Thymus (tissue), 11 donors: ENCODE measurements around the gene AGRP. TPM values are rescaled to one million over a fixed set of nuclear protein-coding genes. Genes with fewer than 3 reads are reported as not detected.
A peak's percentile ranks its signal among the peaks of the same experiment; 100 is the strongest.

Experiments used
- DNase-seq, 9 donors: peaks; one replicate each; pipeline ENCODE4 v3.0.0-alpha.2; 2013; ENCODE audit warnings: low spot score in 9 of 9, low read depth in 6 of 9, missing footprints in 1 of 9
- H3K27ac ChIP-seq, 2 donors: one replicate each; pipeline ENCODE4 v1.5.1; 2013; ENCODE audit warnings: control low read depth in 1 of 2, low read depth in 1 of 2, low read length in 1 of 2, mild to moderate bottlenecking in 1 of 2, moderate library complexity in 1 of 2
- H3K27me3 ChIP-seq, 2 donors: one replicate each; pipeline ENCODE4 v1.5.1; 2013; ENCODE audit warnings: low read length in 1 of 2; ENCODE audit not compliant: control insufficient read depth in 2 of 2, insufficient read depth in 1 of 2
- H3K36me3 ChIP-seq, 2 donors: one replicate each; pipeline ENCODE4 v1.5.1; 2013; ENCODE audit warnings: low read length in 1 of 2, mild to moderate bottlenecking in 1 of 2, moderate library complexity in 1 of 2; ENCODE audit not compliant: control insufficient read depth in 2 of 2, insufficient read depth in 2 of 2
- H3K4me1 ChIP-seq, 2 donors: one replicate each; pipeline ENCODE4 v1.5.1; 2013; ENCODE audit warnings: low read length in 2 of 2; ENCODE audit not compliant: control insufficient read depth in 2 of 2, insufficient read depth in 2 of 2
- H3K4me3 ChIP-seq, 2 donors: one replicate each; pipeline ENCODE4 v1.5.1; 2013; ENCODE audit warnings: low read length in 2 of 2, control low read depth in 1 of 2, mild to moderate bottlenecking in 1 of 2
- H3K9me3 ChIP-seq, 2 donors: one replicate each; pipeline ENCODE4 v1.5.1; 2013; ENCODE audit warnings: low read length in 1 of 2, mild to moderate bottlenecking in 1 of 2; ENCODE audit not compliant: control insufficient read depth in 2 of 2, insufficient read depth in 1 of 2
- WGBS: extraction: QIAGEN DNeasy Blood & Tissue Kit; methylation state at CpG from one replicate; pipeline ENCODE4 v1.1.7; 2013; 5-methylcytosine and 5-hydroxymethylcytosine counted together
- polyA plus RNA-seq: library from polyadenylated mRNA; stranded (reverse); fragments of 200-250 nt; gene quantifications from one replicate; pipeline ENCODE4 v1.2.3, GENCODE V29; 2013
- total RNA-seq: library from RNA; stranded (reverse); fragments of 120-200 nt; gene quantifications from one replicate; pipeline ENCODE4 v1.2.4, GENCODE V29; 2013
- donor health status: healthy.

The AGRP gene
- total and polyA plus RNA-seq, 2 donors, result 0.09 to 0.87 TPM

GRCh38 chr16:67451704-67452435, 31.5 kb downstream of the AGRP start:
- Histone ChIP-seq H3K4me1 (peaks cover 0 to 3% of the 10 kb centered on the region in 2 donors), H3K36me3 (peaks cover 29 to 51% of the 10 kb centered on the region in 2 donors), H3K27ac (no peak overlapping the region), H3K9me3 (no peaks in the 10 kb centered on the region), H3K27me3 (no peaks in the 10 kb centered on the region), H3K4me3 (no peak overlapping the region)
- WGBS, result 94% methylated on average over 2 of the region's 2 CpGs
- no peak for DNase-seq

GRCh38 chr16:67451061-67451703, 32.2 kb downstream of the AGRP start:
- H3K4me3 ChIP-seq, result no peak overlapping the region
- 97% methylated on average over 12 of the region's 12 CpGs for WGBS
- no peaks in the 10 kb centered on the region for H3K27me3 ChIP-seq
- H3K27ac ChIP-seq, result no peak overlapping the region
- H3K36me3 ChIP-seq, result peaks cover 32 to 51% of the 10 kb centered on the region in 2 donors
- no peaks in the 10 kb centered on the region for H3K4me1 ChIP-seq
- no peak for DNase-seq
- no peaks in the 10 kb centered on the region for H3K9me3 ChIP-seq

GRCh38 chr16:67449739-67450138, 33.6 kb downstream of the AGRP start:
- no peaks in the 10 kb centered on the region for H3K9me3 ChIP-seq
- no peaks in the 10 kb centered on the region for H3K4me1 ChIP-seq
- H3K27ac ChIP-seq, result no peak overlapping the region
- H3K36me3 ChIP-seq, result peaks cover 32 to 55% of the 10 kb centered on the region in 2 donors
- H3K27me3 ChIP-seq, result no peaks in the 10 kb centered on the region
- DNase-seq, result no peak
- H3K4me3 ChIP-seq, result no peak overlapping the region
- WGBS, result 97% methylated on average over 3 of the region's 3 CpGs

- Histone ChIP-seq H3K9me3 (no peaks in the 10 kb centered on the region), H3K4me3 (no peak overlapping the region), H3K4me1 (no peaks in the 10 kb centered on the region), H3K27me3 (no peaks in the 10 kb centered on the region), H3K27ac (no peak overlapping the region), H3K36me3 (peaks cover 35 to 60% of the 10 kb centered on the region in 2 donors)
- 95% methylated on average over 2 of the region's 2 CpGs for WGBS
- DNase-seq, result no peak
Measured at GRCh38 chr16:67449336-67449735, 34.0 kb downstream of the AGRP start.

GRCh38 chr16:67448580-67448979, 34.8 kb downstream of the AGRP start:
- DNase-seq, result no peak
- H3K9me3 ChIP-seq, result no peaks in the 10 kb centered on the region
- no peaks in the 10 kb centered on the region for H3K4me1 ChIP-seq
- H3K27ac ChIP-seq, result no peak overlapping the region
- WGBS, result 98% methylated on average over 5 of the region's 5 CpGs
- peaks cover 37 to 67% of the 10 kb centered on the region in 2 donors for H3K36me3 ChIP-seq
- H3K4me3 ChIP-seq, result no peak overlapping the region
- H3K27me3 ChIP-seq, result no peaks in the 10 kb centered on the region

GRCh38 chr16:67447508-67448076, 35.8 kb downstream of the AGRP start:
- Histone ChIP-seq H3K27me3 (no peaks in the 10 kb centered on the region), H3K36me3 (peaks cover 42 to 61% of the 10 kb centered on the region in 2 donors), H3K27ac (no peak overlapping the region), H3K4me3 (no peak overlapping the region), H3K4me1 (no peaks in the 10 kb centered on the region), H3K9me3 (no peaks in the 10 kb centered on the region)
- WGBS, result 92% methylated on average over 6 of the region's 6 CpGs
- peak in 7 of 9 donors; percentile 11 to 62 (median 40) for DNase-seq

- H3K9me3 ChIP-seq, result no peaks in the 10 kb centered on the region
- H3K36me3 ChIP-seq, result peaks cover 42 to 58% of the 10 kb centered on the region in 2 donors
- 98% methylated on average over 8 of the region's 8 CpGs for WGBS
- H3K4me1 ChIP-seq, result no peaks in the 10 kb centered on the region
- no peak overlapping the region for H3K27ac ChIP-seq
- DNase-seq, result no peak
- no peaks in the 10 kb centered on the region for H3K27me3 ChIP-seq
- H3K4me3 ChIP-seq, result no peak overlapping the region
Measured at GRCh38 chr16:67446968-67447507, 36.3 kb downstream of the AGRP start.

GRCh38 chr16:67445913-67446907, 37.1 kb downstream of the AGRP start:
- no peaks in the 10 kb centered on the region for H3K27me3 ChIP-seq
- peaks cover 41 to 58% of the 10 kb centered on the region in 2 donors for H3K36me3 ChIP-seq
- no peaks in the 10 kb centered on the region for H3K9me3 ChIP-seq
- no peak for DNase-seq
- no peak overlapping the region for H3K4me3 ChIP-seq
- no peaks in the 10 kb centered on the region for H3K4me1 ChIP-seq
- WGBS, result 94% methylated on average over 12 of the region's 12 CpGs
- no peak overlapping the region for H3K27ac ChIP-seq
